GM12874 (cell line): ENCODE results near the gene RRAS2.

Experiments
- CTCF ChIP-seq: IDR thresholded peaks from 2 replicates; pipeline ENCODE4 v1.5.1; 2011; ENCODE audit warnings: low read depth, mild to moderate bottlenecking, control low read depth, low read length, moderate library complexity; ENCODE audit not compliant: insufficient read depth

Gene RRAS2

DNA sequence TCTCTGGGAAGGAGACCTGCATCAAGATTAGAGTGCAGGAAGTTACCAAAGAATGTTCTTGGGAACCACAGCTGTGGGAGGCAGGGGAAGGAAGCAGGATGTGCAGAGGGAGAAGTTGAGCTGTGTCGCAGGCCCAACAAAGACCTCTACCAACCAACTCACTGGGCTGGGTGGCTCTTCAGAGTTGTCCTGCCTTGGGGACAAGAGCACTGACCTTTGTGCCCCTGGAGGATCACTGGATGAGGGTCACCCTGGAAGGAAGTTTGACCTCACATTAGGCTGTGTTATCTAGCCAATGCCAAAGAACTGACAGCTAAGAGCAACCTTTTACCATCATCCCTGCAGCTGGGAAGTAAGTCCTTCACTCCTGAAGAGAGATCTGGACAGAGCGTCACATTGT is 130.6 kb downstream of the RRAS2 start:
- TF ChIP-seq CTCF, result no peak
